Osteoblast (primary cell): Measurements from ENCODE around the gene RTP3. TPM values are rescaled to one million over a fixed set of nuclear protein-coding genes. Genes with fewer than 3 reads are reported as not detected.

Experiments
- DNase-seq: peaks from one replicate; pipeline ENCODE4 v3.0.0; 2011; ENCODE audit warnings: low spot score, mixed read lengths; ENCODE audit not compliant: insufficient read length; ENCODE audit errors: missing footprints
- H2AFZ ChIP-seq: 2 replicates; pipeline ENCODE4 v1.6.0; 2011; ENCODE audit warnings: mild to moderate bottlenecking, low read length
- H3K27ac ChIP-seq: 2 replicates; pipeline ENCODE4 v1.5.1; 2011; ENCODE audit warnings: mild to moderate bottlenecking, low read depth, low read length, moderate library complexity
- H3K27me3 ChIP-seq: 2 replicates; pipeline ENCODE4 v1.6.0; 2012; ENCODE audit warnings: mild to moderate bottlenecking, control low read depth, inconsistent platforms, low read length, moderate library complexity; ENCODE audit not compliant: insufficient read depth
- H3K36me3 ChIP-seq: 2 replicates; pipeline ENCODE4 v1.5.1; 2011; ENCODE audit warnings: mild to moderate bottlenecking, low read length, control low read depth, moderate library complexity; ENCODE audit not compliant: insufficient read depth
- H3K4me1 ChIP-seq: 2 replicates; pipeline ENCODE4 v1.5.1; 2011; ENCODE audit warnings: mild to moderate bottlenecking, low read length, control low read depth, moderate library complexity; ENCODE audit not compliant: insufficient read depth
- H3K4me2 ChIP-seq: 2 replicates; pipeline ENCODE4 v1.6.0; 2011; ENCODE audit warnings: mild to moderate bottlenecking, low read length; ENCODE audit not compliant: insufficient read depth
- H3K4me3 ChIP-seq: fragments of 200-600 bp; sonication (generic); 3 replicates; pipeline ENCODE4 v1.5.1; 2012; ENCODE audit warnings: mild to moderate bottlenecking, low read length, inconsistent platforms; ENCODE audit not compliant: insufficient read depth
- H3K79me2 ChIP-seq: 2 replicates; pipeline ENCODE4 v1.6.0; 2012; ENCODE audit warnings: mild to moderate bottlenecking, low read length, control low read depth, inconsistent platforms; ENCODE audit not compliant: insufficient read depth
- H3K9me3 ChIP-seq: 2 replicates; pipeline ENCODE4 v1.5.1; 2011; ENCODE audit warnings: low read depth, low read length, control low read depth
- H4K20me1 ChIP-seq: 2 replicates; pipeline ENCODE4 v1.6.0; 2012; ENCODE audit warnings: mild to moderate bottlenecking, low read length, control low read depth; ENCODE audit not compliant: insufficient read depth
- total RNA-seq: library from RNA; depleted of rRNA; stranded (reverse); fragments of >200 nt; gene quantifications from 2 replicates; pipeline ENCODE4 v1.2.3, GENCODE V29; 2012
- TF ChIP-seq, protein P1 (sequence below): IDR thresholded peaks from 2 replicates; pipeline ENCODE4 v1.5.1; 2011; ENCODE audit warnings: mild to moderate bottlenecking, low read depth, low read length, moderate library complexity; ENCODE audit errors: extremely low read depth

Gene RTP3
- total RNA-seq, 1 donor, result not detected

DNA sequence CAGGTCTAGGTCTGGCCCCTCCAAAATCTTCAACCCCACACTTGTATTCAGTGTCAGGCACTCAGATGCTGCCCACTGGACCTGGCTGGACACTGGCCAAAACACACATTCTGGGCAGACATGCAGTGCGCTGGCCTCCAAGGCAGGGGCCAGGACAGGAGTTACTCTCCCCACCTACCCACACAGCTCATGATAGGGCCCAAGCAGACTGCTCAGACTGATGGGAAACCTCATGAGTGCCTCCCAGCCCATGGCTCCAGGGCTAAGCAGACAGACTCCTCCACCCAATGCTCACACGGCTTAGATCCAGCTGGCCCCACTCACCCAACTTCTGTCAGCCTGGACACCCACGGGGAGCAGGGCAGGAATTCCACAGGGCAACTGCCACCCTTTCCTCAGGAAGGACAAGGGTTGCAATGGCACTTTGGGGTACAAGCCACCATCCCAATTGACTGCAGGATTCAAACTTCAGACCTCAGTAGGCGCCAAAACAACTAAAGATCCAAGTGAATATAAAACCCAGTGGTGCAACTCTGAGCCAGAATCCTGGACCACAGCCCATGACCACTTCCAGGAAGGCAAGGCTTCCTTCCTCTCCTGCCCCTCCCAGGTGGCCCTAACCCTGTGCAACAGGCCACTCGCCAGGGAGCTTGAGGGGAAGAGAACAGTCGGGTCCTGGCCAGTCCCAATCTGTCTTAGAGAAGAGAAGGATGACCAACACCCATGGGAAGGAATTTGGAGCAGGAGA, 34.5 kb upstream of the RTP3 start:
- H4K20me1 ChIP-seq, result no peaks in the 10 kb centered on the region
- no peak overlapping the region for H3K4me2 ChIP-seq
- H3K79me2 ChIP-seq, result no peaks in the 10 kb centered on the region
- no peaks in the 10 kb centered on the region for H3K9me3 ChIP-seq
- H2AFZ ChIP-seq, result no peak overlapping the region
- TF ChIP-seq, protein P1, sequence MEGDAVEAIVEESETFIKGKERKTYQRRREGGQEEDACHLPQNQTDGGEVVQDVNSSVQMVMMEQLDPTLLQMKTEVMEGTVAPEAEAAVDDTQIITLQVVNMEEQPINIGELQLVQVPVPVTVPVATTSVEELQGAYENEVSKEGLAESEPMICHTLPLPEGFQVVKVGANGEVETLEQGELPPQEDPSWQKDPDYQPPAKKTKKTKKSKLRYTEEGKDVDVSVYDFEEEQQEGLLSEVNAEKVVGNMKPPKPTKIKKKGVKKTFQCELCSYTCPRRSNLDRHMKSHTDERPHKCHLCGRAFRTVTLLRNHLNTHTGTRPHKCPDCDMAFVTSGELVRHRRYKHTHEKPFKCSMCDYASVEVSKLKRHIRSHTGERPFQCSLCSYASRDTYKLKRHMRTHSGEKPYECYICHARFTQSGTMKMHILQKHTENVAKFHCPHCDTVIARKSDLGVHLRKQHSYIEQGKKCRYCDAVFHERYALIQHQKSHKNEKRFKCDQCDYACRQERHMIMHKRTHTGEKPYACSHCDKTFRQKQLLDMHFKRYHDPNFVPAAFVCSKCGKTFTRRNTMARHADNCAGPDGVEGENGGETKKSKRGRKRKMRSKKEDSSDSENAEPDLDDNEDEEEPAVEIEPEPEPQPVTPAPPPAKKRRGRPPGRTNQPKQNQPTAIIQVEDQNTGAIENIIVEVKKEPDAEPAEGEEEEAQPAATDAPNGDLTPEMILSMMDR, result no peak
- no peaks in the 10 kb centered on the region for H3K4me1 ChIP-seq
- peaks cover 53% of the 10 kb centered on the region for H3K27me3 ChIP-seq
- H3K36me3 ChIP-seq, result no peaks in the 10 kb centered on the region
- H3K4me3 ChIP-seq, result no peak overlapping the region
- no peak for DNase-seq
- no peak overlapping the region for H3K27ac ChIP-seq

GRCh38 chr3:46463868-46464241, 33.9 kb upstream of the RTP3 start:
- Histone ChIP-seq H3K4me1 (no peaks in the 10 kb centered on the region), H3K27ac (no peak overlapping the region), H3K36me3 (no peaks in the 10 kb centered on the region), H3K9me3 (no peaks in the 10 kb centered on the region), H2AFZ (no peak overlapping the region), H3K79me2 (no peaks in the 10 kb centered on the region), H3K4me3 (no peak overlapping the region), H3K4me2 (no peak overlapping the region), H3K27me3 (peaks cover 53% of the 10 kb centered on the region), H4K20me1 (no peaks in the 10 kb centered on the region)
- TF ChIP-seq, protein P1, result no peak
- DNase-seq, result no peak

GRCh38 chr3:46464326-46465195, 33.2 kb upstream of the RTP3 start, which contains the start of gene LTF:
Gene LTF, minus strand, starts transcription at chr3:46464905. Its CDS starts 38 bp downstream, at chr3:46464867.
- no peak for DNase-seq
- peaks cover 48% of the 10 kb centered on the region for H3K27me3 ChIP-seq
- no peaks in the 10 kb centered on the region for H4K20me1 ChIP-seq
- no peak within 1 kb of the TSS for H3K4me3 ChIP-seq
- no peak within 1 kb of the TSS for H3K27ac ChIP-seq
- no peaks in the 10 kb centered on the region for H3K79me2 ChIP-seq
- TF ChIP-seq, protein P1, result no peak
- H3K4me1 ChIP-seq, result no peaks in the 10 kb centered on the region
- H3K36me3 ChIP-seq, result no peaks in the 10 kb centered on the region
- no peaks in the 10 kb centered on the region for H3K9me3 ChIP-seq
- H3K4me2 ChIP-seq, result no peak within 1 kb of the TSS
- H2AFZ ChIP-seq, result no peak within 1 kb of the TSS

DNA sequence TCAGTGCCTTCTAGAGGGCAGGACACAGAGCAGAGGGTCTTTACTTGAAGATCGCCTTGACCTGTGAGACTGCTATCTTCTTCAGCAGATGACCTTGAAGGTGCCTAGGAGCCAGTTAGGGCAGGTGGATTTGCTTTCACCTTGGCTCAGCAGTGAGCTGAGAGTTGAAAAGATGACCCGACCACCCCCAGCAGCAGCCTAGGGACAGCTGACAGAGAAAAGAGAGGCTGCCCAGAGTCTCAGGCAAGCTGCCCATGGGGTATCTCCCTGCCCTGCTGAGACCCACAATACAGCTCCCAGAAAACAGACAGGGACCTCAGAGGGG, 32.6 kb upstream of the RTP3 start:
- Histone ChIP-seq H3K4me2 (no peak overlapping the region), H3K4me3 (no peak overlapping the region), H3K27ac (no peak overlapping the region), H4K20me1 (no peaks in the 10 kb centered on the region), H3K9me3 (no peaks in the 10 kb centered on the region), H3K79me2 (no peaks in the 10 kb centered on the region), H3K27me3 (peaks cover 45% of the 10 kb centered on the region), H3K4me1 (no peaks in the 10 kb centered on the region), H3K36me3 (no peaks in the 10 kb centered on the region), H2AFZ (no peak overlapping the region)
- TF ChIP-seq, protein P1, result no peak
- DNase-seq, result no peak
